ENCODE results near the gene MEIG1.
"Not testable (repeated sequence)": the region's sequence is repeated elsewhere in the genome, so short reads cannot be mapped to it uniquely, and the experiment has no call there.

MEIG1 gene, protein sequence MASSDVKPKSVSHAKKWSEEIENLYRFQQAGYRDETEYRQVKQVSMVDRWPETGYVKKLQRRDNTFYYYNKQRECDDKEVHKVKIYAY

DNA sequence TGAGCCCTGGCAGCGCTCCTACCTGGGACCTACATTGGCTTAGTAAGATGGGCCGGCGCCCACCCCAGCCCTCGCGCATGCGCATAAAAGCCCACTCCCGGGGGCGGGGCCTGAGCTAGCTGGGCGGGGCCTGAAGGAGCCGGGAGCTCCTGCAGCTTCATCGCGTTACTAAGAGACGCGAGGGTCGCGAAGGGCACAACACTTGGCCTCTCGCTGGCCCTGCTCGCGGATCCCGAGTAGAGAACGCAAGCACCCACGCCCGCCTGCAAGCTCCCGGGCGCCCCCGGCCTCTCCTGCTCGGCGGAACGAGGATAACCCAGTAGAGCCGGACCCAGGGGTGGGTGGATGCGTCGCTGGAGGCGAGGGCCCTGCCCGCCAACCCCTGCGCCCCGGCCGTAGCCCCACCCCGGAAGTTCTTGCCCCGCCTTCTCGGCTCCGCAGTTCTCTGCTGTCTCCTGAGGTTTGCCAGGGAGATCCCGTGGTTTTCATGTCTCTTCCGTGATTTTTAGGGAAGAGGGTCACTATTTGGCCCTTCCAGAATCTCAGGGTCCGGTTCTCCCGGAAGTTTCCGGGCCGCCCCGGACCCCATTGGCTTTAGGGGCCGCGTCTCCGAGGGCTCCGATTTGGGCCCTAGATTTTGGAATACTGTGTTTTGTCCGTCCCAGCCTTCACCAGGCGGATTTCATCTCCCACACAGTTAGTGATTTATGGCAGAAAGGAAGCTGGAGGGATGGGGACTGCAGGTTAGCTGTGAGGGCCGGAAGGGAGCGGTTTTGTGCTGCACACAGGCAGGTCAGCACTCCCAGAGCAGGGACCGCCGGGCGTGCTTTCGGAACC is at the start of gene MEIG1:
TSS of gene MEIG1 (plus strand) at position 168 of the 837 bp plus-strand sequence. CDS start 7,081 bp downstream, outside the sequence.
- DNase-seq, result peak; percentile 74

DNA sequence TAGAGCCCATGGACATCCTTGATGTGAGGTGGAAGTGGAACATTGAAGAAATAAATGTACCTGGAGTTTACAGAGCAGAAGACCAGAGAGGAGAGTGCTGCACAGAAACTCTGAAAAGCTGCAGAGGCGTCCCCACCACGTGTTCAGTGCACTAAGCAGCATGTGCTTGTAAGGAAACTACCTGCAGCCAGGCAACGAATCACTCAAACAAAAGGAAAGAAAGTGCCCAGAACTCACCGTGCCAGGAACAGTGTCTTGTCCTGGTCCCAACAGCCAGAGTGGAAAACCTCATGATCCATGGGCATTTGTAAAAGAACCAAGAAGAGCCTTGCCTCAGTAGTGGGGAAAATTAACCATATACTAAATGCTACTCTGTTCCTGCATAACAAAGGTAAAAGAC is 48.2 kb upstream of the MEIG1 start:
- DNase-seq, result no peak

DNA sequence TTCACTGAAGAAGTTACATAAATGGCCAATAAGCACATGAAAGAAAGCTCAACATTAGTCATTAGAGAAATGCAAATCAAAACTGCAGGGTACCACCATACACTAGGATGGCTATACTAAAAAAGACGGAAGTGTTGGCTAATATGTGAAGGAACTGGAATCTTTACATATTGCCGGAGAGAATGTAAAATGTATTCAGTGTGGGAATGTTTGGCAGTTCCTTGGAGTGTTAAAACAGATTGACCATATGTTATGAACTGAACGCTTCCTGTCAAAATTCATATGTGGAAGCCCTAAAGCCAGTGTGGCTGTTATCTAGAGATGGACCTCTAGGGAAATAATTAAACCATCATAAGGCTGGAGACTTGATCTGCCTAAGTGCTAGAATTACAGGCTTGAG is 47.4 kb upstream of the MEIG1 start:
- no peak for DNase-seq

DNA sequence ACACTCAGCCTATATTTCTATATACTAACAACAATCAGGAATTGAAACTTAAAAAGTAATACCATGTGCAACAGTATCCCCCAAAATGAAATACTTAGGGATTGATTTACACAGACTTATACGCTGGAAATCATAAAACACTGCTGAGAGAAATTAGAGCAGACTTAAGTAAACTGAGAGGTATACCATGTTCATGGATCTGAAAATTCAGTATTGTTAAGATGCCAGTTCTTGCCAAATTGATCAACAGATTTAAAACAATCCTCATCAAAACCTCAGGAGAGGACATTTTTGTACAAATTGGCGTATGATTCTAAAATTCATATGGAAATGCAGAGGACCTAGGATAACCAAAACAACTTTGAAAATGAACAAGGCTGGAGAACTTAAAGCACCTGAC is 42.6 kb upstream of the MEIG1 start:
- DNase-seq, result no peak

DNA sequence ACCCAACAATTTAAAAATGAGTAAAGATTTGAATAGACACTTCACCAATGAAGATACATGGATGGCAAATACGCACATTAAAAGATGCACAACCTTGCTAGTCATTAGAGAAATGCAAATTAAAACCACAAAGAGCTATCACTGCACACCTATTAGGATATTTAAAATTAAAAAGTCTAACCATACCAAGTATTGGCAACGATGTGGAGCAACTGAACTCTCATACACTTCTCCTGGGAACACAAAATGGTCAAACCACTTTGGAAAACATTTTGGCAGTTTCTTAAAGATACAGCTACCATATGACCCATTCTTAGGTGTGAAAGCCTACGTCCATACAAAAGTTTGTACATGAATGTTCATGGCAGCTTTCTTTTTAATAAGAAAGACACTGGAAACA is 41.4 kb upstream of the MEIG1 start:
- no peak for DNase-seq

DNA sequence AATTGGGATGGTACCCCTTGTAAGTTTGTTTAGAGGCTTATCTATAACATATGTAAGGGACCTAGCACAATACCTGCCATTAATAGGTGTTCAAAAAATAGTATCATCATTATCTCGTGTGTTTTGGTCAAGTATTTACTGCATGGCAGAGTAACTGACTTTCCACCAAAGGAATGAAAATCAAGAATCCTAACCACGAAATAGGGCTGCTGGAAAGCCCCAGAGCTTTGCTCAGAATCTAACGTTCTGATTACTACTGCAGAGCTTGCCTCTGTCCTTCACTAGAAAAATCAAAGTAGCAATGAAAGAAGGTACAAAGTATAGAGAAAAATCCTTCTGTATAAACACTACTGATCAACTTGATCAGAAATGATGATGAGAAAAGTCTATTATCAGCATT is 40.2 kb upstream of the MEIG1 start:
- no peak for DNase-seq

DNA sequence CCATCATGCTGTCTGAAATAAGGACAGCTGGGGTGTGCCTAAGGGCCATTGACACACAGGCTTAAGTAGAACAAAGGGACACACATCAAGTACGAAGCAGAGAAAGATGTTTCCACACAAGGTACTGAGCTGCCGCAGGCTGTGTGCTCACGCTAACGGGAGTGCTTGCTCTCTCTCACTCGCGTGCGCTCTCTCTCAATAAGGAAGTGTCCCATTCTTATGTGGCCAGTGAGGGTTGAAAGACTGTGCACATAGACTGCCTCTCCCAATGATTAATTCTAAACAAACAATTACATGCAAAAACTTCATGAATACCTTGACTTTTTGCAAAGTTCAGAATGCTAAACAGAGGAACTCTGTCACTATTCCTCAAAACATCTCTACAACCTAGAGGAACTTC is 35.2 kb upstream of the MEIG1 start:
- no peak for DNase-seq

DNA sequence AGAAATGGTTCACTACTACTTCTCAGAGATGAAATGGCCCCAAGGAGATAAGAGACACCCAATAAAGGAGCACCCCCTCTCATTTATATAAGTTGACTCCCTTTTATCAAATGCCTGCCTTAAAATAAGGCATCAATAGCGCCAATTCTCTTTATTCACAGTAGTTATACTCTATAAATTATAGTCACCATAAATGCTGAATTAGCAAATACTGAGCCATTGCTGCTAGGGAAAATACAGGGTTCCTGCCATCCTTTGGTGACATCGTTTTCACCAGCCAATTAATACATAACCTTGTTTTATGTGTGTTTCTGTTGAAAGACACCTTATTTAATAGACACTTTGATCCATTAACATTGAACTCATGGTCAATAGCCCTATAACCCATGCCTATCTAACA is 33.9 kb upstream of the MEIG1 start:
- no peak for DNase-seq

DNA sequence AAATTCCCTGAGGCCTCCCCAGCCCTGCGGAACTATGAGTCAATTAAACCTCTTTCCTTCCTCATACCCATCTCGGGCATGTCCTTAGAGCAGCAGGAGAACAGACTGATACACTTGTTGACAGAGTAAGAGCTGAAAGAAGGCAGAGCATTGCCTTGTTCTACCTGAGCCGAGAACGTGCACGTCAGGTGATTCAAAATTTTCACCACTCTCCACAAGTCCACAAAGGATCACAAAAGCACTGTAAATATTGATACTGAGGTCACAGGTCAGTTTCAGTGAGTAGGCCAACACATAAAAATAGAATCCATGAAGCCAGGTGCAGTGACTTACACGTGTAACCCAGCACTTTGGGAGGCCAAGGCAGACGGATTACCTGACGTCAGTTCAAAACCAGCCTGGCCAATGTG is 33.1 kb upstream of the MEIG1 start:
- DNase-seq, result no peak

DNA sequence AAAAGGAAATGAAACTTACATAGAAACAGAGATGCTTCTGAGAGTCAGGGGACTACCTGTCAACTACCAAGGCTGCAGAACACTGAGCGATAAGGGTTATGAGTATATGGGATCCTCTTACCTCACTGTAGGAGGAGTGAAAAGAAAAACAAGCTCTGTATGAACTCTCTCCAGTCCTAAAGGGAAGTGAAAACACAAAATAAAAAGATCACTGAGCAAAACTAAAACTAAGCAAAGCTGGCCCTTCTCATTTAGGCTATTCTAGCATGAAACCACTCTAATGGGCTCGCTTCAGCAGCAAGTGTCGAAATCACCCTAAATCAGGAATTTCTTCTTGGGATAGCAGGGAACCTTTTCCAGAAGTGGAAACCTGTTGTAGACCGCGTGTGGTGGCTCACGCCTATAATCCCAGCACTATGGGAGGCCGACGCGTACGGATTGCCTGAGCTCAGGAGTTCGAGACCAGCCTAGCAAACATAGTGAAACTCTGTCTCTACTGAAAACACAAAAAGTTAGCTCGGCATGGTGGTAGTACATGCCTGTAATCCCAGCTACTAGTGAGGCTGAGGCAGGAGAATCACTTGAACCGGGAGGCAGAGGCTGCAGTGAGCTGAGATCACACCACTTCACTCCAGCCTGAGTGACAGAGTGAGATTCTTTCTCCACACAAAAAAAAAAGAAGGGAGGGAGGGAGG is 32.3 kb upstream of the MEIG1 start:
- DNase-seq, result no peak

DNA sequence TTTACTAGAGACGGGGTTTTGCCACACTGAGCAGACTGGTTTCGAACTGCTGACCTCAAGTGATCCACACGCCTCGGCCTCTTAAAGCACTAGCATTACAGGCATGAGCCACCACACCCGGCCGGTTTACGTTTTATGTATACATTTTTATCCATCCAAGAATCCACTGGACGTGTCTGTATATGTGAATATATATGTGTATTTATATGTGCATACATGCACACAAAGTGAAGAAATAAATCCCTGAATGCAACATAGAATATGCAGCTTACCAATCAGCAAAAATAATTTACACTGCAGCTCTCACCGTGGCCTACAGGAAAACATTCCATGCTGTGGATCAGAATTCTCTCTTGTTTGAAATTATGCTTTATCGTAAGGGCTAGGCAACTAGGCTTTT is 28.6 kb upstream of the MEIG1 start:
- no peak for DNase-seq

DNA sequence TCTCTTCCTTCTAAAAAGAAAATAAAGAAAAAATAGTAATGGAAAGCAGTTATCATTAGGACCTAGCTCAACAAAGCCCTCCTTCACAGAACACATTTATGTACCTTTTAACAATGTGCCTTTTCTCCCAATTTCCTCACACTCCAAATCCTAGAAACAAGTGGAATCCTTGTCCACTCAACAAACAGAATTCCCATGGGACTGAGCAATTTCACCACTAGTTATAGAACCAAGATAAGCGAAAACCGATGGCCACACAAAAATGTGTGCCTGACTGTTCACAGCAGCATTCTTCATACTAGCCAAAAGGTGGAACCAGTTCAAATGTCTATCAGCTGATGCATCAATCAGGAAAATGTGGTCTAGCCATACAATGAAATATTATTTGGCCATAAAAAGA is 22.6 kb upstream of the MEIG1 start:
- no peak for DNase-seq

DNA sequence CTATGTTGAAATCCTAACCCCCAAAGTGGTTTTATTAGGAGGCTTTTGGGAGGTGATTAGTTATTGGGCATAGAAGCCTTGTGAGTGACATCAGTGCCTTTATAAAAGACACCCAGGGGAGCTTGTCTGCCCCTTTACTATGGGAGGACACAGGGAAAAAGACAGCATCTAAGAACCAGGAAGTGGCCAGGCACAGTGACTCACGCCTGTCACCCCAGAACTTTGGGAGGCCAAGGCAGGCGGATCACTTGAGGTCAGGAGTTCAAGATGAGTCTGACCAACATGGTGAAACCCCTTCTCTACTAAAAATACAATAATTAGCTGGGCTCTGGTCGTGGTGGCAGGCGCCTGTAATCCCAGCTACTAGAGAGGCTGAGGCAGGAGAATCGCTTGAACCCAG is 20.2 kb upstream of the MEIG1 start:
- DNase-seq, result not testable (repeated sequence)

DNA sequence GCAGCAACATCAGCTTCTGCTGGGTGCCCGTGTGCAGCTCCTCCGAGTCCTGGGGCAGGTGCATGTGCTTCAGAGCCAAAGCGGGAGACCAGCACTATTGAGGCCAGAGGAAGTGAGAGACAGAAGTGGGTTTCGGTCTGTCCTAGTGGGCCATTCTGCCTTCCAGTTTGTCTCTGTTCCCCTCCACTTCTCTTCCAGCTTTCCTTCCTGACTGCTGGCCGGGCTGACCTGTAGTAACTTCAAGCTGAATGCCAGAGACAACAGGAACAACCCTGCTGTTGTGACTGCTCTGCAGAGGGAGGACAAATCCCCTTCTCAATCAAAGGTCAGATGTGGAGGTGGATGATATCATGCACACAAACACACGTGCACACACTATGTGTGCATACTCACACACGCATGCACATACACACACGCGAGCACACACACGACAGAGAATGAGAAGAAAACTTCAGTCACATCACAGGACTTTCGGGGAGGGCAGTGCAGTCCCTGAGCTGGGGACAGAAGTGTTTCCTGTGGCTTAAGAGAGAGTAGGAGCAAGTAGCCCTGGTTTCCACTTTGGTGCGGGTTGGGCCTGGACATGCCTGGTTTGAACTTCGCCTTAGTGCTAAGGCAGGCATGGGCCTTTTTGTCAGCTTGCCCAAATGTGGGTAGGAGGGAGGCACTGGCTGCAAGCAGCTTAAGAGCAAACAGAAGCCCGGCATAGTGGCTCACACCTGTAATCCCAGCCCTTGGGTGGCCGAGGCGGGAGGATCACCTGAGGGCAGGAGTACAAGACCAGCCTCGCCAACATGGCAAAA is 16.8 kb upstream of the MEIG1 start:
- DNase-seq, result not testable (repeated sequence)

DNA sequence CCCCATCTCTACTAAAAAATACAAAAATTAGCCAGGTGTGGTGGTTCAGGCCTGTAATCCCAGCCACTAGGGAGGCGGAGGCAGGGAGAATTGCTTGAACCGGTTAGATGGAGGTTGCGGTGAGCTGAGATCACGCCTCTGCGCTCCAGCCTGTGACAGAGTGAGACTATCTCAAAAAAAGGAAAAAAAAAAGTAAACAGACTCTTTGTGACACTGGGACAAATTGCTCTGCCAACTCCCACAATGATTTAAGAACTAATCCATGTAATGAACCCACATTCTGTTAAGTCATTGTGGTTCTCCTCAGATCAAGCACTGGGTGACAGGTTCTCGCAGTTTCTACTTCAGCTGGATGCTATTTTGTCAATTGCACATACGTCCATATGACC is 16.2 kb upstream of the MEIG1 start:
- DNase-seq, result not testable (repeated sequence)

DNA sequence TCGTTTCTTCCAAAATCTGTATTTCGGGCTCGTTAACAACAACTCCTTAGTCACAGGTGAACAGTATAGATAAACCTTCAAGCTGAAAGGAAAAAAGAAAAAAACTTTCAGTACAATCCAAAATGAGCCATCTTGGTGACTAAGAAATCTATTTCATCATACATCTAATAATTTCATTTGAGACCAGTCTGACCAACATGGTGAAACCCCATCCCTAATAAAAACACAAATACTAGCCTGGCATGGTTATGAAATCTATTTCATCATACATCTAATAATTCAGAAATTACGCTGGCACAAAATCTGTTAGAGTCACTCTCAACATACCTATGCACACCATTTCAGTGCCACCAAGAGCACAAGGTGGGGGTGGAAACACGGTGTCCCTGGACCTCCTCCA is 14.1 kb upstream of the MEIG1 start:
- DNase-seq, result no peak

DNA sequence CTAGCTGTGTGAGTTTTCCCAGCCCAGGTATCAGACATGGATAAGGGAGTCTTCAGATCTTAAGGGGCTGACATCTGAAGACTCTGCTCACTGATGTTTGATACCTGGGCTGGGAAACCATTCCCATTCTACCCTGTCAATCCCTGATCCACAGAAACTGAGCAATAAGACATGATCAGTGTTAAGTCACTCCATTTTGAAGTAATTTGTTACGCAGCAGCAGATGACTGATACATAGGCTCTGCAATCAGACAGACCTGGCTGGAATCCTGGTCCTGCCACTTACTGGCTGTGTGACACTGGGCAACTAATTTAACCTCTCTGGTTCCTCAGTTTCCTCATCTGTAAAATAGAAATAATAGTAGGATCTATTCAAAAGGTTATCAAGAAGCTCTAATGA is 11.9 kb upstream of the MEIG1 start:
- DNase-seq, result no peak

DNA sequence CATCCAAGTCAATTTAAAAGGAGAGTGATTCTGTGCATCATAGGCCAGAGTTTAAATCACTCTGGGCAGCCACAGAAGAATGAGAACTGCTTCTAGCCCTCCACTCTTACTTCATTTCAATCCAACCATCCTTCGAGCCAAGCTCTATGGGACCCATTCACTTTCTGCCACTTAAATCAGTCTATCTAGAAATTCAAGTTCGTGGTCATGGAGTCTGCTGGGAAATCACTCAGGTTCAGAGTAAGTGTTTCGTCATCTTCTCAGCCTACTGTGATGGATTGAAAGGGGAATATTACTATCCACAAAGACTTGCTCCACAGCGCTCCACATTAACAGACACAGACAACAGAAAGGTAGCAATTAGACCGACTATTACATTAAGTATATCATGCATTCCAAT is 9.9 kb upstream of the MEIG1 start:
- DNase-seq, result no peak

DNA sequence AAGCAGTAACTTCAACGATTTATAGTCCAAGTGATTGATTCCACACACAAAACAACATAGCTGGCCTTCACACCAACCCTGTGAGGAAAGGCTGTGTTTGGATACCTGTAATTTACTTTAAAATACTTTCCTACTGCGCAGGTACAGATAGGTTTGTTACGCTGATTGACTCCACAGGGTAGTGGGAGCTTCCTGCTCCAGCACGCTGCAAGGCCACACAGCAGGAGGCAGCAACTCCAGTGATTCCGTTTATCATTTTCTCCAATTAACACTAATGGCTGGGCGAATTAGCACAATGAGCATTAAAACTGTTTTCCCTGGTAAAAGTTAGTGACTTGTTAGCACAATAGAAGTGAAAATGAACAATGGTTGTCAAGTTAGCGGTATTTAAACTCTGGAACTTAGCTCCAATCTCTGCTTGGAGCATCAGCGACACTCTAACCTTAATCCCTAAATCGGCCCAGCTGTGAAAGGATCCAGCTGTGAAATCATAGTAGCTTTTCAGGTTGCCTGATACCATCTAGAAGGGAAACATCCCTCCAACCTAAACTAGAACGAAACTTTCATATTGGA is 6.3 kb upstream of the MEIG1 start:
- DNase-seq, result no peak

DNA sequence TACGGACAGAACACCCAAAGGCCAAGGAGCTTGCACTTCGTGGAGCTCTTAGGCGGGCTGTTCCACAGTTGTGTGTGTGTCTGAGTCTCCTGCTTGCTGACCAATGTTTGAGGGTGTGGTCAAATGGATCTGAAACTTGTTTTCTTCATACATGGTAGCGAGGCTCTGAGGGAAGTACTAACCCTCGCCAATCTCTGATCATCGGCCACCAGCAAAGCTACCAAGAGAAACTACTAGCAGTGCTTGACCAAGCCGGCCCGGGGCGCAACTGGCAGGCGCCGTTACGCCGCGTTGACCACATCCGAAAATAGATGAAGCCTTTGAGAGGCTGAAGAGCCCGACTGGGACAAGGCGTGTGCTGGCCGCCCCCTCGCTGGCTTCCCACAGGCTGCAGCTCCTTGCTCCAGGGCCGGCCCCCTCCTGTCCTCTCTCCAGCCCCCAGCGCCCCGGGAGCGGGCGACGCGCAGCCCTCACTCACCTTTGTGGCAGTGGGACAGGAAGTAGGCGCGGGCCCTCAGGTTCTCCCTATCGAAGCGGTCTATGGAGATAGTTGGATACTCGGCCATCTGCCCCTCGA is 5.7 kb upstream of the MEIG1 start:
- DNase-seq, result no peak

DNA sequence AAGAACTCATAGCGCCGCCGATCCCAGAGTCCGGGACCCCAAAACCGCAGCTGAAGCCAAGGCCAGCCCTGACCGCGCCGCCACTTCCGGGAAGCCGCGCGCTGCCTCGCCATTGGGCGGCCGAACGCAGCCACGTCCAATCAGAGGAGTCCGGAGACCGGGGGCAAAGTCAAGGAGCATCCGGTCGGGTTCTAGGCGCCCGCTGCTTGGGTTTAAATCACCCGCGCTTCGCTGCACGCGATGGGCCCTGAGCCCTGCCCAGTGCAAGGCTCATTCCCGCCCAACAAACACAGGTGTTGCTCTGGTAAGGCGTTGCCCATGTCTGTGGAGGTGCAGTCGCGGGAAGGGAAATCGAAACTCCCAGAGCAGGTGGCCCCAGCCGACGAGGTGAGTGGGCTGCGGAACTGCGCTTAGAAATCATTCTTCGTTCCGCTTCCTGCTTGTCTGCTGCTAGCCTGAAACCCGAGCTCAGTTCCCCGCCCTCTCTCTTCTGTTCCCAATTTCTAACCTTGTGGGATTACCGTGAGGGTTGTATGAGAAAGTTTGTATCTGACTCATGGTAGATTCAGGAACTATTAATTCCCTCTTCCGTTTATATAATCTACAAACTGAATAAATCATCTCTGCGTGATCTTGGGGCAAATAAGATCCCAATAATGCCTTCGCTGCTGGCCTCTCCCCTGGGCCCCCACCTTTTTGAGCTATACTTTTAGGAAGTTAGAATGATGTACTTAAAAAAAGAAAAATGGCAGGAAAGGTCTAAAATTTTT is 5.0 kb upstream of the MEIG1 start, which contains the start of gene DCLRE1C:
TSS of gene DCLRE1C (minus strand) at position 96 of the 770 bp plus-strand sequence. CDS start at position 10, 86 bp downstream.
- peak; percentile 48 for DNase-seq

DNA sequence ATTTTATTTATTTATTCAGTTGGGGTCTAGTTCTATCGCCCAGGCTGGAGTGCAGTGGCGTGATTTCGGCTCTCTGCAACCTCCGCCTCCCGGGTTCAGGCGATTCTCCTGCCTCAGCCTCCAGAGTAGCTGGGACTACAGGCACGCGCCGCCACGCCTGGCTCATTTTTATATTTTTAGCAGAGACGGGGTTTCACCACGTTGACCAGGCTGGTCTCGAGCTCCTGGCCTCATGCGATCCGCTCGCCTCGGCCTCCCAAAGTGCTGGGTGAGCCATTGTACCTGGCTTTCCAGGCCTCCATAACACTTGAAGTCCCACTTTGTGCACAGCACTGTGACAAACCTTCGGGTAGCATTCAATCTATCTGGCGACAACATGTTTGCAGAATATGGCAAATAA is 4.3 kb upstream of the MEIG1 start:
- no peak for DNase-seq

Measured in NCI-H1436 treated with DMSO at 0.1 percent for 48 hours (cell line).